HL-60 (cell line): ENCODE measurements around the gene OBSL1.

Experiments
- DNase-seq, 2 experiments: peaks; one replicate each; pipeline ENCODE4 v3.0.0-alpha.2; 2010 to 2020; ENCODE audit warnings: low read depth in 1 of 2, low spot score in 1 of 2
- H3K27ac ChIP-seq: fragments of 250-450 bp; sonication (Bioruptor Pico); replicated peaks from 2 replicates; pipeline ENCODE4 v1.5.1; 2020; ENCODE audit warnings: mild to moderate bottlenecking, moderate library complexity
- H3K27me3 ChIP-seq: fragments of 250-450 bp; sonication (Bioruptor Pico); 2 replicates; pipeline ENCODE4 v1.5.1; 2021; ENCODE audit warnings: mild to moderate bottlenecking, moderate library complexity; ENCODE audit not compliant: insufficient read depth, poor library complexity, severe bottlenecking
- H3K4me3 ChIP-seq: replicated peaks from 2 replicates; pipeline ENCODE4 v1.5.1; 2011; ENCODE audit warnings: mild to moderate bottlenecking, control low read depth, low read length; ENCODE audit not compliant: insufficient read depth
- CTCF ChIP-seq: IDR thresholded peaks from one replicate; pipeline ENCODE4 v1.5.1; 2011; ENCODE audit warnings: low read length, control low read depth, inconsistent platforms; ENCODE audit not compliant: insufficient read depth
- GABPA ChIP-seq: IDR thresholded peaks from 2 replicates; pipeline ENCODE4 v1.6.1; 2012; ENCODE audit warnings: low read depth
- POLR2AphosphoS5 ChIP-seq: IDR thresholded peaks from 2 replicates; pipeline ENCODE4 v1.6.1; 2012; ENCODE audit warnings: low read depth
- REST ChIP-seq: IDR thresholded peaks from 2 replicates; pipeline ENCODE4 v1.6.1; 2012; ENCODE audit warnings: low read depth; ENCODE audit not compliant: insufficient replicate concordance
- SPI1 ChIP-seq: IDR thresholded peaks from 2 replicates; pipeline ENCODE4 v1.6.1; 2012; ENCODE audit warnings: low read depth, mild to moderate bottlenecking, borderline replicate concordance

Gene OBSL1

GRCh38 chr2:219552382-219553167 is 18.8 kb downstream of the OBSL1 start:
- Histone ChIP-seq H3K4me3 (peak overlapping the region; percentile 29), H3K27ac (no peak overlapping the region), H3K27me3 (peaks cover 28% of the 10 kb centered on the region)
- DNase-seq: peak in 1 of 2 experiments; percentile 45
- TF ChIP-seq GABPA (no peak), CTCF (no peak), POLR2AphosphoS5 (no peak), SPI1 (no peak), REST (no peak)

GRCh38 chr2:219551441-219552381 is 19.6 kb downstream of the OBSL1 start:
- peak overlapping the region; percentile 29; the same call in 1 of the 2 replicates for H3K4me3 ChIP-seq
- no peak for DNase-seq
- H3K27me3 ChIP-seq: peaks cover 28% of the 10 kb centered on the region
- TF ChIP-seq GABPA: no peak
- TF ChIP-seq SPI1: no peak
- TF ChIP-seq REST: no peak
- no peak for TF ChIP-seq CTCF
- TF ChIP-seq POLR2AphosphoS5: no peak
- H3K27ac ChIP-seq: no peak overlapping the region

- Histone ChIP-seq H3K27ac (no peak overlapping the region), H3K27me3 (peaks cover 36% of the 10 kb centered on the region), H3K4me3 (no peak overlapping the region)
- no peak for DNase-seq
- no peak for TF ChIP-seq REST
- TF ChIP-seq CTCF: no peak
- TF ChIP-seq POLR2AphosphoS5: no peak
- TF ChIP-seq GABPA: no peak
- TF ChIP-seq SPI1: no peak
These were observed 21.7 kb downstream of the OBSL1 start for GRCh38 chr2:219549619-219550018.
